GM21528 (cell line): ENCODE data around the gene ZYG11B.
A peak's percentile ranks its signal among the peaks of the same experiment; 100 is the strongest.
"Not testable (repeated sequence)": the region's sequence is repeated elsewhere in the genome, so short reads cannot be mapped to it uniquely, and the experiment has no call there.

Experiments used
- ATAC-seq: cut with Tn5 transposase; IDR thresholded peaks from one replicate; pipeline ENCODE4 v1.9.1; 2021; ENCODE audit warnings: mild to moderate bottlenecking, moderate library complexity; ENCODE audit not compliant: unreplicated experiment, low FRiP score

Gene ZYG11B

DNA sequence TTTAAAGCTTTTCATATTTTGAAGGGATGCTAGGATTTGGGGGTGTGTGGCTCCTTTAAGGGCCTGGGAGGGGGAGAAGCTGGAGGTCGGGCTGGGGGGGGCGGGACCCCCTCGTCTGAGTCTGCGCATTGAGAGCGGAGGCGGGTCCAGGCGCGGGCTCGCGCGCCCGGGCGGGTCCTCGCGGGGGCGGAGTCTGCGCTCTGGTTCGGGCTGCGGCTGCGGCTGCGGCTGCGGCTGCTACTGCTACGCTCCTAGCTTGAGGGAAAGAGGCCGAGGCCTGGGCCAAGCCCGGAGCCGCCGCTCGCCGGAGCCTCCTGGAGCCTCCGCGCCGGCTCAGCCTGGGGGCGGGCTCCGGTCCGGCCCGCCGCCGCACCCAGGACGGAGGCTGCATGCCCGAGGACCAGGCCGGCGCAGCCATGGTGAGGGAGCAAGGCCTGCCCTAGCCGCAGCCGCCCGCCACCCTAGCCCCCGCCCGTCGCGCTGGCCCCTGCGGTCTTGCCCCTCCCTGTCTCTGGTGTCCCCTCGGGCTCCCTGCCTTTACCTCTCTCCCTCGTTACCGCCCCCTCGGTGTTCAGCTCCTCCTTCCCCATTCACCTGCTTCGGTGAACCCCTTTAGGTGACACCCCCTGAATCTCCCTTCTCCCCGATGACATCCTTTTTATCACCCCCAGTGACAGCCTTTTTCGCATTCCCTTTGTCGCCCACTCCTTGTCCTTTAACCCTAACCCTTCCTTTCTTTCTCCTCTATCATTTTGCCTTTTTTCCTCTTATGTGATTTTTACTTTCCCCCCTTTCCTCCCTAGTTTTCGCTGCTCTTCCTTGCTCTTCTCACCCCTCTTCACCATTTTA is at the start of gene ZYG11B:
Gene ZYG11B, plus strand, starts transcription at position 189 of the 849 bp plus-strand sequence. Its CDS starts 201 bp downstream, at position 390.
- peak; percentile 86 for ATAC-seq

GRCh38 chr1:52677076-52677806 is 49.0 kb upstream of the ZYG11B start:
- no peak for ATAC-seq

DNA sequence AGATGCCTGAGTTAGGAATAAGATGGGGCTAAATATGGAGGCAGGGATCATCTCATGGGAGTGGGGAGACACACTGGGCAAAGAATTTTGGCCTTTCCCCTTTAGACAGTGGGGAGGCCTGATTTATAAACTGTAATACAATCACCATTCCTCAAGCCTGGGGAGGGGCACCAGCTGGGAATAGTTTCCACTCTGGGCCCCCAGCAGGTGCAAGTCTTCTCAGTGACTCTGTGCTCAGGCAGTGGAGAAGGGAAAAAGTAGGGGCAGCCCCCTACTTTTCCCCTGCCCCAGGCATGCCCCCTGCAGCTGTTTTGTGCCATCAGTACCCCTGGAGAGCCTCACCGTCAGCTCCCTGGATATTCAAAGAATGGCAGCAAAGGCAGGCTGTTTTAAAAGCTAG is 47.2 kb upstream of the ZYG11B start:
- ATAC-seq = no peak

DNA sequence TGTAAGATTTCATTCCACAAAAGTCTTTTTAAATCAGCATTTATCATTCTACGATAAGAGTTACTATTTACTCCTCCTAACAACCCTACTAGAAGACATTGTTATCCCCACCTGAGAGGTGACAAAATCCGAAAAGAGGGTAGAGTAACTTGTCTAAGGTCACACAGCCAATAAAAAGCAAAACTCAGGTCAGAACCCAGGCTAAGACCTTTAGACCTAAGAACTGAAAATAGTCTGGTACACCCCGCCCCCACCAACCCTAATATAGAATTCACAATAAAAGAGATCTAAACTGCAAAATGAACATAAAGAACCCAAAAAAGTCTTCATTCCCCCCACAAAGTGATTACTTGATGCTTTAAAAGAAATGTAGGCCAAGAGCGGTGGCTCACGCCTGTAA is 46.8 kb upstream of the ZYG11B start:
- ATAC-seq = no peak

DNA sequence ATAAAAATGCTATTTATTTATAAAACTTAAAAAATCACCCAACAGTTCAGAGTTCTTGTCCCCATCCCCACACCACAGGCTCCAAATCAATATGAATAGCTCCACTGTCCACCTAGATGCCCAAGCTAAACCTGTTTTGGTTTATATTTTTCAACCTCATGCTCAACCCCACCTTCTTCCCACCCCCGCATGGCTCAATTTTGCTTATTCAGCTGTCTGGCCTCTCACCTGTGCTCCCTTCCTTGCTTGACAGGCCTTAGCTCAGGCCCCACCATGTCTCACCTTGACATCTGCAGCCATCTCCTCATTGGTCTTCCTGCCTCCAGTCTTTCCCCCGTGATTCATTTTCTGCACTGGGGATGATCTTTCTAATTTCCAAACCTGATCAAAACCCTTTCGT is 45.9 kb upstream of the ZYG11B start:
- no peak for ATAC-seq

- no peak for ATAC-seq
Measured at GRCh38 chr1:52681136-52681535, 45.1 kb upstream of the ZYG11B start.

DNA sequence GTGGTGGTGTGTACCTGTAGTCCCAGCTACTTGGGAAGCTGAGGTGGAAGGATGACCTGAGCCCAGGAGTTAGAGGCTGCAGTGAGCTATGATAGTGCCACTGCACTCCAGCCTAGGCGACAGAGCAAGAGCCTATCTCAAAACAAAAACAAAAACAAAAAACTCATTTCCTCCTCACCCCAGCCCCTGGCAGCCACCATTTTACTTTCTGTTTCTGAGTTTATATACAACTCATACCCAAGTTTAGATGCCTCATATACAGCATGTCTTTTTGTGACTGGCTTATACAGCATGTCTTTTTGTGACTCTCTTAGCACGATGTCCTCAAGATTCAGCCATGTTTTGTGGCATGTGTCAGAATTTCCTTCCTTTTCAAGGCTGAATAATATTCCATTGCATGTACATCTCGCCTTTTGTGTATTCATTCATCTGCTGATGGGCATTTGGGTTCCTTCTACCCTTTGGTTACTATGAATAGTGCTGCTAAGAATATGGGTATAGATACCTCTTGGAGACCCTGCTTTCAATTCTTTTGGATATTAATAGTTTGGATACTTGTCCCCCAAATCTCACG is 42.8 kb upstream of the ZYG11B start:
- no peak for ATAC-seq

DNA sequence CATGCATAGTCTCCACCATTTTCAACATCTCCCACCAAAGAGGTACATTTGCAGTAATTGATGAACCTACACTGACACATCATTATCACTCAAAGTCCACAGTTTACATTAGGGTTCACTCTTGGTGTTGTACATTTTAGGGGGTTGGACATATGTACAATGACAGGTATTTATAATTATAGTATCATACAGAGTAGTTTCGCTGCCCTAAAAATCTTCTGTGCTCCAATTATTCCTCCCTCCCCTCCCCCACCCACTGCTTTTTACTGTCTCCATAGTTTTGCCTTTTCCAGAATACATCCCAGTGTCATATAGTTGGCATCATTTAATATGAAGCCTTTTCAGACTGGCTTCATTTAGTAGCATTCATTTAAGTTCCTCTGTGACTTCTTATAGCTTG is 41.7 kb upstream of the ZYG11B start:
- ATAC-seq = no peak

- ATAC-seq = not testable (repeated sequence)
Measured at GRCh38 chr1:52686261-52686751, 39.9 kb upstream of the ZYG11B start.

GRCh38 chr1:52686830-52687229 is 39.4 kb upstream of the ZYG11B start:
- ATAC-seq = no peak

GRCh38 chr1:52691821-52692220 is 34.4 kb upstream of the ZYG11B start:
- ATAC-seq = no peak

DNA sequence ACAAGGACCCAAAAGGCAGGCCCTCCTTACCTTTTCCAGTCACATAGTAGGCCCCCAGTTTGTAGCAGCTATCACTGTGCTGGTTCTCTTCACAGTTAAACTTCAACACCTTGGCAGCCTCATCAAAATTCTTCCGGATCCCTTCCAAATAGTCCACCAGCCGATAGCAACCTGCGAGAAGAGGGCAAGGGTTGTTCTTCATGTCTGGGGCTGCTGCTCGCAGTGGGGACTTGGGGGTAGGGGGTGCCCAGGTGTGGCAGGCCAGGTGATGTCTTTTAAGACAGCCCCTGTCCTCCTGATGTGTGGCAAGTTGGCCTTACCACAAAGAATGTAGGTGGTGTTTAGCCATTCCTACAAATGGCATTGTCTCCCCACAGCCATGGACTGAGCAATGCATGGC is 33.6 kb upstream of the ZYG11B start:
- ATAC-seq = no peak

DNA sequence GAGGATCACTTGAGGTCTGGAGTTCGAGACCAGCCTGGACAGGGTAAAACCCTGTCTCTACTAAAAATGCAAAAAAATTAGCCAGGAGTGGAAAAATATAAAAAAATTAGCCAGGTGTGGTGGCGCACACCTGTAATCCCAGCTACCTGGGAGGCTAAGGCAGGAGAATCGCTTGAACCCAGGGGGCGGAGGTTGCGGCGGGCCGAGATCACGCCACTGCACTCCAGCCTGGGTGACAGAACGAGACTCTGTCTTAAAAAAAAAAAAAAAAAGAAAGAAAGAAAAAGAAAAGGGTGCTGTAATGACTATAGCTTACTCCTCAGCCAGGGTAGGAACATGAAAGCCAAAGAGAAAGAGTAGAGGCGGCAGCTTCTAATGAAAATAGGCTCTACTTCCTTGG is 32.9 kb upstream of the ZYG11B start:
- ATAC-seq = not testable (repeated sequence)

- no peak for ATAC-seq
Measured at GRCh38 chr1:52693843-52694242, 32.4 kb upstream of the ZYG11B start.

- ATAC-seq = no peak
Measured at GRCh38 chr1:52695627-52696026, 30.6 kb upstream of the ZYG11B start.

- ATAC-seq = peak; percentile 64
Measured at GRCh38 chr1:52697795-52698674, 28.2 kb upstream of the ZYG11B start, which contains the start of gene COA7. COA7 (minus strand) TSS chr1:52698347; CDS start chr1:52698326, 21 bp downstream.

GRCh38 chr1:52702886-52703787 is 23.1 kb upstream of the ZYG11B start:
- ATAC-seq = peak; percentile 88

- ATAC-seq = no peak
Measured at GRCh38 chr1:52706136-52706670, 20.1 kb upstream of the ZYG11B start.
